Measurements from ENCODE around the gene ST6GAL1.
"Not testable (repeated sequence)": the region's sequence is repeated elsewhere in the genome, so short reads cannot be mapped to it uniquely, and the experiment has no call there.

Gene ST6GAL1

GRCh38 chr3:186888569-186888968 lies 41.8 kb upstream of the ST6GAL1 start:
- Histone ChIP-seq H3K36me3 (no peaks in the 10 kb centered on the region), H3K27me3 (no peaks in the 10 kb centered on the region), H3K4me1 (peaks cover 15% of the 10 kb centered on the region), H3K4me3 (ENCODE audit: low read depth, low read length) (no peak overlapping the region), H3K9me3 (no peaks in the 10 kb centered on the region)
- DNase-seq, result no peak
- no peak for TF ChIP-seq CTCF (IDR thresholded peaks at IDR 0.05; ENCODE audit: low read depth, low read length)

GRCh38 chr3:186889698-186890097 lies 40.6 kb upstream of the ST6GAL1 start:
- not testable (repeated sequence) for H3K27me3 ChIP-seq; DNase-seq; H3K4me1 ChIP-seq; H3K9me3 ChIP-seq; H3K4me3 ChIP-seq (ENCODE audit: low read depth, low read length); H3K36me3 ChIP-seq

GRCh38 chr3:186890911-186891310 lies 39.4 kb upstream of the ST6GAL1 start:
- H3K27me3 ChIP-seq, result no peaks in the 10 kb centered on the region
- H3K36me3 ChIP-seq, result no peaks in the 10 kb centered on the region
- no peak for DNase-seq
- H3K4me3 ChIP-seq (ENCODE audit: low read depth, low read length), result no peak overlapping the region
- no peaks in the 10 kb centered on the region for H3K9me3 ChIP-seq
- H3K4me1 ChIP-seq, result peaks cover 8% of the 10 kb centered on the region
- TF ChIP-seq CTCF (IDR thresholded peaks at IDR 0.05; ENCODE audit: low read depth, low read length), result no peak

GRCh38 chr3:186893071-186893470 lies 37.3 kb upstream of the ST6GAL1 start:
- H3K36me3 ChIP-seq; H3K4me3 ChIP-seq (ENCODE audit: low read depth, low read length); H3K9me3 ChIP-seq; H3K4me1 ChIP-seq; H3K27me3 ChIP-seq; DNase-seq: not testable (repeated sequence)

- Histone ChIP-seq H3K27me3 (no peaks in the 10 kb centered on the region), H3K4me3 (ENCODE audit: low read depth, low read length) (no peak overlapping the region), H3K36me3 (no peaks in the 10 kb centered on the region), H3K4me1 (no peaks in the 10 kb centered on the region; the same call in none of the 2 replicates), H3K9me3 (no peaks in the 10 kb centered on the region)
- TF ChIP-seq CTCF (IDR thresholded peaks at IDR 0.05; ENCODE audit: low read depth, low read length), result no peak
- no peak for DNase-seq
Measured at GRCh38 chr3:186895406-186895805, 34.9 kb upstream of the ST6GAL1 start.

- Histone ChIP-seq H3K4me3 (ENCODE audit: low read depth, low read length) (no peak overlapping the region), H3K9me3 (no peaks in the 10 kb centered on the region), H3K4me1 (no peaks in the 10 kb centered on the region; the same call in none of the 2 replicates), H3K36me3 (no peaks in the 10 kb centered on the region), H3K27me3 (no peaks in the 10 kb centered on the region)
- no peak for TF ChIP-seq CTCF (IDR thresholded peaks at IDR 0.05; ENCODE audit: low read depth, low read length)
- DNase-seq, result no peak
Measured at GRCh38 chr3:186896006-186896405, 34.3 kb upstream of the ST6GAL1 start.

GRCh38 chr3:186896875-186897274 lies 33.5 kb upstream of the ST6GAL1 start:
- Histone ChIP-seq H3K4me3 (ENCODE audit: low read depth, low read length) (no peak overlapping the region), H3K36me3 (no peaks in the 10 kb centered on the region), H3K27me3 (no peaks in the 10 kb centered on the region), H3K4me1 (no peaks in the 10 kb centered on the region; the same call in none of the 2 replicates), H3K9me3 (no peaks in the 10 kb centered on the region)
- TF ChIP-seq CTCF (IDR thresholded peaks at IDR 0.05; ENCODE audit: low read depth, low read length), result no peak
- DNase-seq, result no peak

All from BE2C (cell line).